A549 (cell line): Measurements from ENCODE around the gene MTIF3. TPM values are rescaled to one million over a fixed set of nuclear protein-coding genes. Genes with fewer than 3 reads are reported as not detected.
A peak's percentile ranks its signal among the peaks of the same experiment; 100 is the strongest.

Source experiments
- ATAC-seq, 2 experiments: fragments of 200-7000 bp in 1 of 2; fragments of >200 bp in 1 of 2; cut with Nextera tagmentation in 1 of 2; cut with Tn5 transposase in 1 of 2; 3 replicates each; pipeline versions ENCODE4 v1.8.0 to v1.9.1; 2018 to 2020; ENCODE audit warnings: mild to moderate bottlenecking in 1 of 2, moderate library complexity in 1 of 2
- CTCF ChIA-PET: fragments of 300-600 bp; sonication (Branson Sonifier 250); formaldehyde crosslinking; extraction: SDS; loops from one replicate; lab custom pipeline; 2021; ENCODE audit warnings: antibody characterized with exemption, inconsistent platforms; lab: Yijun Ruan, JAX
- POLR2A ChIA-PET: fragments of 350-600 bp; formaldehyde crosslinking; extraction: SDS; loops from one replicate; lab custom pipeline; 2021; ENCODE audit warnings: antibody characterized with exemption, inconsistent platforms; lab: Yijun Ruan, JAX
- DNase-seq, 2 experiments: peaks; one replicate each; pipeline versions ENCODE4 v3.0.0 to v3.0.0-alpha.2; 2011 to 2016; ENCODE audit warnings: low read depth in 1 of 2, low spot score in 1 of 2
- FAIRE-seq: peaks from 2 replicates; lab custom pipeline; 2011; peaks lifted over from hg19 to GRCh38; lab: Jason Lieb, UNC
- H3K27ac ChIP-seq, 2 experiments: fragments of >200 bp; sonication (Bioruptor Twin); formaldehyde crosslinking; 3 replicates each; pipeline ENCODE4 v1.5.1; 2016 to 2017
- H3K4me1 ChIP-seq: fragments of >200 bp; sonication (Bioruptor Twin); formaldehyde crosslinking; 3 replicates; pipeline ENCODE4 v1.6.1; 2016
- H3K4me2 ChIP-seq: fragments of >200 bp; sonication (Bioruptor Twin); formaldehyde crosslinking; 3 replicates; pipeline ENCODE4 v1.6.1; 2016
- H3K4me3 ChIP-seq: fragments of >200 bp; sonication (Bioruptor Twin); formaldehyde crosslinking; 3 replicates; pipeline ENCODE4 v1.5.1; 2016
- H3K9me3 ChIP-seq: fragments of >200 bp; sonication (Bioruptor Twin); formaldehyde crosslinking; 3 replicates; pipeline ENCODE4 v1.6.1; 2016
- CHD2 ChIP-seq: fragments of 150-350 bp; IDR thresholded peaks from 2 replicates; pipeline ENCODE4 v1.6.1; 2014; ENCODE audit warnings: low read length; ENCODE audit not compliant: partially characterized antibody
- CHD4 ChIP-seq: fragments of 200-600 bp; sonication (generic); IDR thresholded peaks from 2 replicates; pipeline ENCODE4 v1.6.1; 2016; ENCODE audit warnings: antibody characterized with exemption, mild to moderate bottlenecking, borderline replicate concordance
- CTCF ChIP-seq: fragments of >200 bp; sonication (Bioruptor Twin); formaldehyde crosslinking; IDR thresholded peaks from 3 replicates; pipeline ENCODE4 v1.5.1; 2016
- EHF ChIP-seq: fragments of 250-450 bp; sonication (Bioruptor Pico); IDR thresholded peaks from 2 replicates; pipeline ENCODE4 v1.5.0; 2020; ENCODE audit warnings: mild to moderate bottlenecking
- ESRRA ChIP-seq: fragments of 150-350 bp; IDR thresholded peaks from 2 replicates; pipeline ENCODE4 v1.6.1; 2014; ENCODE audit warnings: mild to moderate bottlenecking, low read length, borderline replicate concordance
- FOXS1 ChIP-seq: fragments of 250-450 bp; sonication (Bioruptor Pico); IDR thresholded peaks from 2 replicates; pipeline ENCODE4 v1.5.0; 2020; ENCODE audit warnings: mild to moderate bottlenecking, moderate library complexity
- GATA3 ChIP-seq: IDR thresholded peaks from 2 replicates; pipeline ENCODE4 v1.6.1; 2012; ENCODE audit warnings: borderline replicate concordance
- HES2 ChIP-seq: fragments of >200 bp; sonication (Bioruptor Twin); formaldehyde crosslinking; IDR thresholded peaks from 2 replicates; pipeline ENCODE4 v1.6.1; 2016
- HOXA7 ChIP-seq: fragments of 250-450 bp; sonication (Bioruptor Pico); IDR thresholded peaks from 2 replicates; pipeline ENCODE4 v1.5.0; 2020; ENCODE audit warnings: mild to moderate bottlenecking, moderate library complexity
- HOXB5 ChIP-seq: fragments of 250-450 bp; sonication (Bioruptor Pico); IDR thresholded peaks from 2 replicates; pipeline ENCODE4 v1.5.0; 2020; ENCODE audit warnings: mild to moderate bottlenecking, moderate library complexity
- JUNB ChIP-seq: fragments of >200 bp; sonication (Bioruptor Twin); formaldehyde crosslinking; IDR thresholded peaks from 2 replicates; pipeline ENCODE4 v1.6.1; 2016
- MAFK ChIP-seq: fragments of 450-650 bp; IDR thresholded peaks from 2 replicates; pipeline ENCODE4 v1.6.1; 2014; ENCODE audit not compliant: partially characterized antibody
- MAX ChIP-seq: IDR thresholded peaks from 2 replicates; pipeline ENCODE4 v1.6.1; 2012
- MYC ChIP-seq: IDR thresholded peaks from 2 replicates; pipeline ENCODE4 v1.6.1; 2012; ENCODE audit warnings: mild to moderate bottlenecking, inconsistent platforms, low read length, improper control_type of control experiment, borderline replicate concordance
- NPAS2 ChIP-seq: fragments of 250-450 bp; sonication (Bioruptor Pico); IDR thresholded peaks from 2 replicates; pipeline ENCODE4 v1.8.0; 2022; ENCODE audit warnings: mild to moderate bottlenecking, moderate library complexity, borderline replicate concordance
- RCOR1 ChIP-seq: fragments of 150-350 bp; IDR thresholded peaks from 2 replicates; pipeline ENCODE4 v1.6.1; 2014; ENCODE audit warnings: antibody characterized with exemption, low read length, low read depth
- SMC3 ChIP-seq: fragments of >200 bp; sonication (Bioruptor Twin); formaldehyde crosslinking; IDR thresholded peaks from 3 replicates; pipeline ENCODE4 v1.6.1; 2018; ENCODE audit warnings: inconsistent platforms
- SREBF2 ChIP-seq: fragments of 450-650 bp; IDR thresholded peaks from 2 replicates; pipeline ENCODE4 v1.6.1; 2014; ENCODE audit warnings: mild to moderate bottlenecking, moderate library complexity
- WGBS: methylation state at CpG from one replicate; pipeline ENCODE4 v1.1.6; 2017; ENCODE audit errors: missing lambda C conversion rate; 5-methylcytosine and 5-hydroxymethylcytosine counted together
- polyA plus RNA-seq, 4 experiments: library from polyadenylated mRNA; depleted of rRNA in 3 of 4; stranded (reverse); fragments of >200 nt; fragmentation: RNase III in 1 of 4; extraction: RNeasy Plus Mini Kit Qiagen cat#74134 plus additional on column Dnase treatment in 1 of 4; gene quantifications; 2 replicates in 3 of 4; 3 replicates in 1 of 4; pipeline ENCODE4 v1.2.3, GENCODE V29; 2011 to 2017
- TF ChIP-seq, protein P1 (sequence below): fragments of >200 bp; sonication (Bioruptor Twin); formaldehyde crosslinking; IDR thresholded peaks from 3 replicates; pipeline ENCODE4 v1.6.1; 2016
- TF ChIP-seq, protein P2 (sequence below): fragments of 200-600 bp; sonication (generic); IDR thresholded peaks from 2 replicates; pipeline ENCODE4 v1.6.1; 2016; ENCODE audit warnings: antibody characterized with exemption, mild to moderate bottlenecking, moderate library complexity
- TF ChIP-seq, protein P3 (sequence below): fragments of 250-450 bp; sonication (Bioruptor Pico); IDR thresholded peaks from 2 replicates; pipeline ENCODE4 v1.5.0; 2021; ENCODE audit warnings: mild to moderate bottlenecking, moderate library complexity, borderline replicate concordance

The MTIF3 gene
- polyA plus RNA-seq, 2 of the 4 experiments (the other 2 are of a cell fraction), result 31.7 to 61.8 TPM

DNA sequence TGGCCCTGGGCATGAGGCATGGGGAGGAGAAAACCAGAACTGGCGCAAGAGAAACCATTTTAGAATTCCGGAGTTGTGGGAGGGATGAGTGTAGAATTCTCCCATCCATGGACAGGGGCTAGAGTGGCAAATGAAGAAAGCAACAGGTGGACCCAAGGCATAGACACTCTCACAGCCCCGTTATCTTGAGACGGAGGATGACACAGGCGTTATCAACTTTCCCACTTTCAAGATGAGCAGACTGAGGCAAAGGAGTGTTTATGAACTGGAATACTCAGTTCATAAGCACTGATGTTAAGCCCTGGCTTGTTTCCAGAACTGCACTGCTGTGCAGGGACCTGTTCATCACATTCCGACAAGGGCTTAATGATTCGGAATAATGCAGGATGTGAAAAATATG is 27.0 kb downstream of the MTIF3 start:
- TF ChIP-seq SMC3 (no peak), CHD4 (no peak), GATA3 (no peak), SREBF2 (no peak), MAX (no peak), HOXA7 (CRISPR knock-in tag) (no peak), NPAS2 (CRISPR knock-in tag) (no peak), CHD2 (no peak), ESRRA (no peak)
- TF ChIP-seq, protein P1, sequence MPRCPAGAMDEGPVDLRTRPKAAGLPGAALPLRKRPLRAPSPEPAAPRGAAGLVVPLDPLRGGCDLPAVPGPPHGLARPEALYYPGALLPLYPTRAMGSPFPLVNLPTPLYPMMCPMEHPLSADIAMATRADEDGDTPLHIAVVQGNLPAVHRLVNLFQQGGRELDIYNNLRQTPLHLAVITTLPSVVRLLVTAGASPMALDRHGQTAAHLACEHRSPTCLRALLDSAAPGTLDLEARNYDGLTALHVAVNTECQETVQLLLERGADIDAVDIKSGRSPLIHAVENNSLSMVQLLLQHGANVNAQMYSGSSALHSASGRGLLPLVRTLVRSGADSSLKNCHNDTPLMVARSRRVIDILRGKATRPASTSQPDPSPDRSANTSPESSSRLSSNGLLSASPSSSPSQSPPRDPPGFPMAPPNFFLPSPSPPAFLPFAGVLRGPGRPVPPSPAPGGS, result no peak
- DNase-seq (no peak), ATAC-seq (no peak), FAIRE-seq (no peak)
- H3K9me3 ChIP-seq, result no peaks in the 10 kb centered on the region
- ChIA-PET POLR2A (interaction anchor here (1.3 kb wide), 1 partner anchor 27 kb away, joined by 4 read pairs; no protein-coding TSS in a partner anchor), CTCF (no interaction called here)
- WGBS, result 95% methylated on average over 7 of the region's 7 CpGs
- H3K4me1 ChIP-seq, result peaks cover 17% of the 10 kb centered on the region
- no peak overlapping the region for H3K4me3 ChIP-seq
- peak overlapping the region; percentile 96; the same call in 2 of the 3 replicates for H3K4me2 ChIP-seq
- no peak overlapping the region for H3K27ac ChIP-seq

GRCh38 chr13:27421101-27421871 is 29.1 kb downstream of the MTIF3 start:
- POLR2A ChIA-PET, result no interaction called here
- no peak overlapping the region for H3K27ac ChIP-seq
- H3K4me3 ChIP-seq, result no peak overlapping the region
- 73% methylated on average over 8 of the region's 8 CpGs for WGBS
- no peaks in the 10 kb centered on the region for H3K9me3 ChIP-seq
- no peak for ATAC-seq
- peaks cover 6% of the 10 kb centered on the region for H3K4me1 ChIP-seq
- no peak for TF ChIP-seq RCOR1
- no peak for TF ChIP-seq MYC
- no peak for TF ChIP-seq SREBF2
- TF ChIP-seq EHF (CRISPR knock-in tag), result no peak
- TF ChIP-seq CHD4, result no peak
- no peak for TF ChIP-seq HOXA7 (CRISPR knock-in tag)
- TF ChIP-seq, protein P2, sequence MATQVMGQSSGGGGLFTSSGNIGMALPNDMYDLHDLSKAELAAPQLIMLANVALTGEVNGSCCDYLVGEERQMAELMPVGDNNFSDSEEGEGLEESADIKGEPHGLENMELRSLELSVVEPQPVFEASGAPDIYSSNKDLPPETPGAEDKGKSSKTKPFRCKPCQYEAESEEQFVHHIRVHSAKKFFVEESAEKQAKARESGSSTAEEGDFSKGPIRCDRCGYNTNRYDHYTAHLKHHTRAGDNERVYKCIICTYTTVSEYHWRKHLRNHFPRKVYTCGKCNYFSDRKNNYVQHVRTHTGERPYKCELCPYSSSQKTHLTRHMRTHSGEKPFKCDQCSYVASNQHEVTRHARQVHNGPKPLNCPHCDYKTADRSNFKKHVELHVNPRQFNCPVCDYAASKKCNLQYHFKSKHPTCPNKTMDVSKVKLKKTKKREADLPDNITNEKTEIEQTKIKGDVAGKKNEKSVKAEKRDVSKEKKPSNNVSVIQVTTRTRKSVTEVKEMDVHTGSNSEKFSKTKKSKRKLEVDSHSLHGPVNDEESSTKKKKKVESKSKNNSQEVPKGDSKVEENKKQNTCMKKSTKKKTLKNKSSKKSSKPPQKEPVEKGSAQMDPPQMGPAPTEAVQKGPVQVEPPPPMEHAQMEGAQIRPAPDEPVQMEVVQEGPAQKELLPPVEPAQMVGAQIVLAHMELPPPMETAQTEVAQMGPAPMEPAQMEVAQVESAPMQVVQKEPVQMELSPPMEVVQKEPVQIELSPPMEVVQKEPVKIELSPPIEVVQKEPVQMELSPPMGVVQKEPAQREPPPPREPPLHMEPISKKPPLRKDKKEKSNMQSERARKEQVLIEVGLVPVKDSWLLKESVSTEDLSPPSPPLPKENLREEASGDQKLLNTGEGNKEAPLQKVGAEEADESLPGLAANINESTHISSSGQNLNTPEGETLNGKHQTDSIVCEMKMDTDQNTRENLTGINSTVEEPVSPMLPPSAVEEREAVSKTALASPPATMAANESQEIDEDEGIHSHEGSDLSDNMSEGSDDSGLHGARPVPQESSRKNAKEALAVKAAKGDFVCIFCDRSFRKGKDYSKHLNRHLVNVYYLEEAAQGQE, result no peak
- no peak for TF ChIP-seq HES2
- TF ChIP-seq FOXS1 (CRISPR knock-in tag), result no peak
- TF ChIP-seq HOXB5 (CRISPR knock-in tag), result no peak
- TF ChIP-seq CTCF, result no peak
- TF ChIP-seq, protein P3, sequence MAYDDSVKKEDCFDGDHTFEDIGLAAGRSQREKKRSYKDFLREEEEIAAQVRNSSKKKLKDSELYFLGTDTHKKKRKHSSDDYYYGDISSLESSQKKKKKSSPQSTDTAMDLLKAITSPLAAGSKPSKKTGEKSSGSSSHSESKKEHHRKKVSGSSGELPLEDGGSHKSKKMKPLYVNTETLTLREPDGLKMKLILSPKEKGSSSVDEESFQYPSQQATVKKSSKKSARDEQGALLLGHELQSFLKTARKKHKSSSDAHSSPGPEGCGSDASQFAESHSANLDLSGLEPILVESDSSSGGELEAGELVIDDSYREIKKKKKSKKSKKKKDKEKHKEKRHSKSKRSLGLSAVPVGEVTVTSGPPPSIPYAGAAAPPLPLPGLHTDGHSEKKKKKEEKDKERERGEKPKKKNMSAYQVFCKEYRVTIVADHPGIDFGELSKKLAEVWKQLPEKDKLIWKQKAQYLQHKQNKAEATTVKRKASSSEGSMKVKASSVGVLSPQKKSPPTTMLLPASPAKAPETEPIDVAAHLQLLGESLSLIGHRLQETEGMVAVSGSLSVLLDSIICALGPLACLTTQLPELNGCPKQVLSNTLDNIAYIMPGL (CRISPR knock-in tag), result no peak
- TF ChIP-seq MAFK, result no peak
- TF ChIP-seq JUNB, result no peak
- TF ChIP-seq, all 56 proteins: peak for 0
- FAIRE-seq (no peak), DNase-seq (no peak)
- CTCF ChIA-PET, result interaction anchor here (0.9 to 1.4 kb wide), 3 partner anchors 32 to 59 kb away, joined by 3 read pairs; no protein-coding TSS in a partner anchor
- no peak overlapping the region for H3K4me2 ChIP-seq
